Keratinocyte (primary cell): Measurements from ENCODE around the gene DAB1. TPM values are rescaled to one million over a fixed set of nuclear protein-coding genes. Genes with fewer than 3 reads are reported as not detected.

Experiments used
- DNase-seq: peaks from one replicate; pipeline ENCODE4 v3.0.0-alpha.2; 2011; ENCODE audit warnings: low read depth, missing footprints, low spot score
- FAIRE-seq: peaks from 2 replicates; lab custom pipeline; 2011; peaks lifted over from hg19 to GRCh38; lab: Jason Lieb, UNC
- H2AFZ ChIP-seq: 2 replicates; pipeline ENCODE4 v1.6.0; 2012; ENCODE audit warnings: low read length, control low read depth, inconsistent platforms; ENCODE audit not compliant: control insufficient read depth
- H3K27ac ChIP-seq: 2 replicates; pipeline ENCODE4 v1.5.1; 2011; ENCODE audit warnings: low read length; ENCODE audit not compliant: control insufficient read depth, insufficient read depth
- H3K27me3 ChIP-seq: 3 replicates; pipeline ENCODE4 v1.6.0; 2011; ENCODE audit warnings: low read length; ENCODE audit not compliant: control insufficient read depth, insufficient read depth; ENCODE audit errors: extremely low read depth
- H3K36me3 ChIP-seq, 2 experiments: 2 replicates in 1 of 2; 3 replicates in 1 of 2; pipeline ENCODE4 v1.5.1; 2011; ENCODE audit warnings: low read length in 2 of 2, mild to moderate bottlenecking in 1 of 2; ENCODE audit not compliant: control insufficient read depth in 2 of 2, insufficient read depth in 2 of 2; ENCODE audit errors: extremely low read depth in 1 of 2
- H3K4me1 ChIP-seq: 3 replicates; pipeline ENCODE4 v1.5.1; 2011; ENCODE audit warnings: low read length; ENCODE audit not compliant: control insufficient read depth, insufficient read depth; ENCODE audit errors: extremely low read depth
- H3K4me2 ChIP-seq: 3 replicates; pipeline ENCODE4 v1.6.0; 2011; ENCODE audit warnings: low read depth, low read length; ENCODE audit not compliant: control insufficient read depth, insufficient read depth; ENCODE audit errors: extremely low read depth
- H3K4me3 ChIP-seq, 3 experiments: fragments of 200-600 bp in 1 of 3; sonication (generic) in 1 of 3; 2 replicates in 2 of 3; 3 replicates in 1 of 3; pipeline ENCODE4 v1.5.1; 2011 to 2016; ENCODE audit warnings: low read length in 3 of 3, mild to moderate bottlenecking in 3 of 3, control low read depth in 2 of 3, inconsistent platforms in 1 of 3, low read depth in 1 of 3, mixed read lengths in 1 of 3, mixed run types in 1 of 3, moderate library complexity in 1 of 3; ENCODE audit not compliant: control insufficient read depth in 2 of 3, insufficient read depth in 2 of 3; ENCODE audit errors: extremely low read depth in 1 of 3
- H3K79me2 ChIP-seq: 2 replicates; pipeline ENCODE4 v1.6.0; 2012; ENCODE audit warnings: low read length; ENCODE audit not compliant: control insufficient read depth, insufficient read depth
- H3K9ac ChIP-seq: 3 replicates; pipeline ENCODE4 v1.6.0; 2011; ENCODE audit warnings: low read length; ENCODE audit not compliant: control insufficient read depth, insufficient read depth; ENCODE audit errors: extremely low read depth
- H3K9me1 ChIP-seq: 3 replicates; pipeline ENCODE4 v1.6.0; 2011; ENCODE audit warnings: low read length; ENCODE audit not compliant: control insufficient read depth, insufficient read depth; ENCODE audit errors: extremely low read depth
- H3K9me3 ChIP-seq: 2 replicates; pipeline ENCODE4 v1.5.1; 2012; ENCODE audit warnings: low read depth, low read length; ENCODE audit not compliant: control insufficient read depth
- H4K20me1 ChIP-seq: 3 replicates; pipeline ENCODE4 v1.6.0; 2011; ENCODE audit warnings: low read length; ENCODE audit not compliant: control insufficient read depth, insufficient read depth; ENCODE audit errors: extremely low read depth
- EZH2 ChIP-seq: IDR thresholded peaks from one replicate; pipeline ENCODE4 v1.6.1; 2012; ENCODE audit warnings: inconsistent platforms, mild to moderate bottlenecking, low read length, moderate library complexity
- dilution Hi-C: fragments of 300-500 bp; cut with MboI; formaldehyde crosslinking; loops from one replicate; pipeline ENCODE4 v1.7.0; 2020; ENCODE audit warnings: low sequenced_read_pairs; ENCODE audit not compliant: extremely low pct_ligation_motif_present
- polyA plus RNA-seq, 5 experiments: library from polyadenylated mRNA; depleted of rRNA in 3 of 5; stranded (reverse) in 3 of 5; stranded (forward) in 1 of 5; unstranded in 1 of 5; fragments of >200 nt; gene quantifications; 1 replicate in 1 of 5; 2 replicates in 3 of 5; 3 replicates in 1 of 5; pipeline versions ENCODE4 v1.2.1 to v1.2.3, GENCODE V29; 2011 to 2012; ENCODE audit warnings: missing spikeins in 2 of 5, low read depth in 1 of 5, low replicate concordance in 1 of 5
- TF ChIP-seq, protein P1 (sequence below), 3 experiments: IDR thresholded peaks in 1 of 3; conservative IDR thresholded peaks in 1 of 3; optimal IDR thresholded peaks in 1 of 3; 2 replicates in 2 of 3; 3 replicates in 1 of 3; pipeline versions ENCODE3 to v1.5.1; 2011; ENCODE audit warnings: low read length in 3 of 3, mild to moderate bottlenecking in 3 of 3, moderate library complexity in 2 of 3, control low read depth in 1 of 3, inconsistent platforms in 1 of 3; ENCODE audit not compliant: insufficient read depth in 2 of 3; ENCODE audit errors: extremely low read depth in 1 of 3

Gene DAB1
- polyA plus RNA-seq, 1 donor (not counting 4 experiments of a cell fraction or from before 2014, with no cell fraction given) = 0.01 TPM

DNA sequence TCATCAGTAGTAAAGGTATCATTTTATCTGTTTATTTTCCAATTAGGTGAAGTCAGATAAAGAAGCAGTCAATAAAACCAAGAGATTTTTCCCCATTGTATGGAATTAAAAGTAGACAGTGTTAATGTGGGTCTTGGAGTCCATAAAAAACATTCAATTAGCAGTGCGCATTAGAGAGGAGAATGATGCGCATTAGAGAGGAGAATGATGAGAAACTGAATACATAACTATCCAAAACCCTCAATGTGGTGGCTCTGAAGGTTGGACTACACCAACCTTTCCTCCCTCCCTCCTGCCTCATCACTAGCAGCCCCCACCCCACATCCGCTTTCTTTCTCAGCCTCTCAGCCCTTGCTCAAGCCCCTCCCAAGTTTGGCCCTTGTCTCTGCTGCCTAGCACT, 99.5 kb downstream of the DAB1 start:
- Histone ChIP-seq H3K4me2 (no peak overlapping the region), H3K36me3 (no peaks in the 10 kb centered on the region), H3K27me3 (no peaks in the 10 kb centered on the region), H3K4me1 (peaks cover under 1% of the 10 kb centered on the region), H3K4me3 (no peak overlapping the region), H2AFZ (no peak overlapping the region), H3K9ac (no peak overlapping the region), H4K20me1 (no peaks in the 10 kb centered on the region), H3K9me1 (no peaks in the 10 kb centered on the region), H3K27ac (no peak overlapping the region), H3K79me2 (no peaks in the 10 kb centered on the region), H3K9me3 (no peaks in the 10 kb centered on the region)
- DNase-seq = no peak
- no peak for FAIRE-seq
- dilution Hi-C loops = no loop called here
- TF ChIP-seq, protein P1, sequence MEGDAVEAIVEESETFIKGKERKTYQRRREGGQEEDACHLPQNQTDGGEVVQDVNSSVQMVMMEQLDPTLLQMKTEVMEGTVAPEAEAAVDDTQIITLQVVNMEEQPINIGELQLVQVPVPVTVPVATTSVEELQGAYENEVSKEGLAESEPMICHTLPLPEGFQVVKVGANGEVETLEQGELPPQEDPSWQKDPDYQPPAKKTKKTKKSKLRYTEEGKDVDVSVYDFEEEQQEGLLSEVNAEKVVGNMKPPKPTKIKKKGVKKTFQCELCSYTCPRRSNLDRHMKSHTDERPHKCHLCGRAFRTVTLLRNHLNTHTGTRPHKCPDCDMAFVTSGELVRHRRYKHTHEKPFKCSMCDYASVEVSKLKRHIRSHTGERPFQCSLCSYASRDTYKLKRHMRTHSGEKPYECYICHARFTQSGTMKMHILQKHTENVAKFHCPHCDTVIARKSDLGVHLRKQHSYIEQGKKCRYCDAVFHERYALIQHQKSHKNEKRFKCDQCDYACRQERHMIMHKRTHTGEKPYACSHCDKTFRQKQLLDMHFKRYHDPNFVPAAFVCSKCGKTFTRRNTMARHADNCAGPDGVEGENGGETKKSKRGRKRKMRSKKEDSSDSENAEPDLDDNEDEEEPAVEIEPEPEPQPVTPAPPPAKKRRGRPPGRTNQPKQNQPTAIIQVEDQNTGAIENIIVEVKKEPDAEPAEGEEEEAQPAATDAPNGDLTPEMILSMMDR (optimal IDR thresholded peaks at IDR 0.05 in 1 of 3, IDR thresholded peaks at IDR 0.05 in 1 of 3, conservative IDR thresholded peaks at IDR 0.05 in 1 of 3; ENCODE audit: extremely low read depth in 1 of 3, insufficient read depth in 2 of 3, low read length in 3 of 3) = no peak
- no peak for TF ChIP-seq EZH2

- H3K27me3 ChIP-seq = no peaks in the 10 kb centered on the region
- FAIRE-seq (no peak), DNase-seq (no peak)
- no peaks in the 10 kb centered on the region for H3K36me3 ChIP-seq
- no peak overlapping the region for H3K4me2 ChIP-seq
- no peaks in the 10 kb centered on the region for H4K20me1 ChIP-seq
- TF ChIP-seq EZH2 = no peak
- TF ChIP-seq, protein P1 (optimal IDR thresholded peaks at IDR 0.05 in 1 of 3, IDR thresholded peaks at IDR 0.05 in 1 of 3, conservative IDR thresholded peaks at IDR 0.05 in 1 of 3; ENCODE audit: extremely low read depth in 1 of 3, insufficient read depth in 2 of 3, low read length in 3 of 3) = no peak
- no peak overlapping the region for H2AFZ ChIP-seq
- no peak overlapping the region for H3K4me3 ChIP-seq
- no peaks in the 10 kb centered on the region for H3K9me1 ChIP-seq
- no peaks in the 10 kb centered on the region for H3K9me3 ChIP-seq
- peaks cover 2% of the 10 kb centered on the region for H3K4me1 ChIP-seq
- H3K9ac ChIP-seq = no peak overlapping the region
- no peaks in the 10 kb centered on the region for H3K79me2 ChIP-seq
- dilution Hi-C loops = no loop called here
- no peak overlapping the region for H3K27ac ChIP-seq
Measured at GRCh38 chr1:57321776-57322175, 102.1 kb downstream of the DAB1 start.
